ENCODE data around the gene E2F1. TPM values are rescaled to one million over a fixed set of nuclear protein-coding genes. Genes with fewer than 3 reads are reported as not detected.
A peak's percentile ranks its signal among the peaks of the same experiment; 100 is the strongest.

Gene E2F1
- 44.1 and 44.2 TPM in 2 replicates for total RNA-seq (2014; rRNA removed; shearing (Covaris generic))

GRCh38 chr20:33686100-33686983, at the start of gene E2F1:
E2F1 (minus strand) TSS chr20:33686385; CDS start chr20:33686264, 121 bp downstream.
- in situ Hi-C loops (cut with HindIII; ENCODE audit: low sequenced_read_pairs): no loop called here
- peak; percentile 91 for DNase-seq (ENCODE audit: low spot score)

GRCh38 chr20:33733654-33734576, 47.7 kb upstream of the E2F1 start:
- in situ Hi-C loops (cut with HindIII; ENCODE audit: low sequenced_read_pairs): no loop called here
- peak; percentile 40 for DNase-seq (ENCODE audit: low spot score)

GRCh38 chr20:33732166-33732970, 46.2 kb upstream of the E2F1 start:
- in situ Hi-C loops (cut with HindIII; ENCODE audit: low sequenced_read_pairs): no loop called here
- peak; percentile 62 for DNase-seq (ENCODE audit: low spot score)

- in situ Hi-C loops (cut with HindIII; ENCODE audit: low sequenced_read_pairs): no loop called here
- DNase-seq (ENCODE audit: low spot score): peak; percentile 75
These were observed 45.5 kb upstream of the E2F1 start, which contains the start of gene ZNF341 for GRCh38 chr20:33731693-33732165. ZNF341 (plus strand) TSS chr20:33731996; CDS start chr20:33732022, 26 bp downstream.

GRCh38 chr20:33730946-33731692, 44.9 kb upstream of the E2F1 start:
- in situ Hi-C loops (cut with HindIII; ENCODE audit: low sequenced_read_pairs): no loop called here
- DNase-seq (ENCODE audit: low spot score): no peak

- no peak for DNase-seq (ENCODE audit: low spot score)
- in situ Hi-C loops (cut with HindIII; ENCODE audit: low sequenced_read_pairs): no loop called here
These were observed 42.9 kb upstream of the E2F1 start for GRCh38 chr20:33729101-33729500.

GRCh38 chr20:33728463-33728862, 42.3 kb upstream of the E2F1 start:
- DNase-seq (ENCODE audit: low spot score): no peak
- in situ Hi-C loops (cut with HindIII; ENCODE audit: low sequenced_read_pairs): no loop called here

- in situ Hi-C loops (cut with HindIII; ENCODE audit: low sequenced_read_pairs): no loop called here
- no peak for DNase-seq (ENCODE audit: low spot score)
These were observed 41.6 kb upstream of the E2F1 start for GRCh38 chr20:33727806-33728205.

- in situ Hi-C loops (cut with HindIII; ENCODE audit: low sequenced_read_pairs): no loop called here
These were observed 40.9 kb upstream of the E2F1 start for GRCh38 chr20:33727115-33727479.

GRCh38 chr20:33725607-33726264, 39.6 kb upstream of the E2F1 start:
- in situ Hi-C loops (cut with HindIII; ENCODE audit: low sequenced_read_pairs): no loop called here
- no peak for DNase-seq (ENCODE audit: low spot score)

More at GRCh38 chr20:33727115-33727479, 40.9 kb upstream of the E2F1 start:
- no peak for DNase-seq (ENCODE audit: low spot score)

GRCh38 chr20:33724439-33725094, 38.4 kb upstream of the E2F1 start:
- in situ Hi-C loops (cut with HindIII; ENCODE audit: low sequenced_read_pairs): no loop called here

GRCh38 chr20:33721391-33722140, 35.4 kb upstream of the E2F1 start:
- in situ Hi-C loops (cut with HindIII; ENCODE audit: low sequenced_read_pairs): no loop called here

More at GRCh38 chr20:33724439-33725094, 38.4 kb upstream of the E2F1 start:
- no peak for DNase-seq (ENCODE audit: low spot score)

GRCh38 chr20:33719989-33720709, 34.0 kb upstream of the E2F1 start, which contains the start of gene PXMP4:
PXMP4 (minus strand) TSS chr20:33720310; CDS start chr20:33720207, 103 bp downstream.
- peak; percentile 99 for DNase-seq (ENCODE audit: low spot score)

More at GRCh38 chr20:33721391-33722140, 35.4 kb upstream of the E2F1 start:
- DNase-seq (ENCODE audit: low spot score): no peak

GRCh38 chr20:33719277-33719988, 33.2 kb upstream of the E2F1 start:
- peak; percentile 12 for DNase-seq (ENCODE audit: low spot score)
- in situ Hi-C loops (cut with HindIII; ENCODE audit: low sequenced_read_pairs): no loop called here

More at GRCh38 chr20:33719989-33720709, 34.0 kb upstream of the E2F1 start, which contains the start of gene PXMP4:
- in situ Hi-C loops (cut with HindIII; ENCODE audit: low sequenced_read_pairs): no loop called here

- no peak for DNase-seq (ENCODE audit: low spot score)
- in situ Hi-C loops (cut with HindIII; ENCODE audit: low sequenced_read_pairs): no loop called here
These were observed 30.3 kb upstream of the E2F1 start for GRCh38 chr20:33716498-33716897.
